SK-N-MC (cell line): ENCODE data around the gene MDFIC2.

Experiments
- EZH2 ChIP-seq: fragments of 200-600 bp; sonication (generic); IDR thresholded peaks from one replicate; pipeline ENCODE4 v1.6.1; 2017; ENCODE audit warnings: antibody characterized with exemption
- FOXP2 ChIP-seq: optimal IDR thresholded peaks from 2 replicates; pipeline ENCODE3; 2011; ENCODE audit warnings: mild to moderate bottlenecking, moderate library complexity; ENCODE audit not compliant: insufficient read depth; ENCODE audit errors: extremely low read length, control extremely low read depth
- POLR2AphosphoS5 ChIP-seq: IDR thresholded peaks from 2 replicates; pipeline ENCODE4 v1.6.1; 2012; ENCODE audit warnings: mild to moderate bottlenecking, low read depth, low read length, borderline replicate concordance

GRCh38 chr3:70180664-70181063 is 131.8 kb downstream of the MDFIC2 start:
- no peak for TF ChIP-seq FOXP2
- no peak for TF ChIP-seq POLR2AphosphoS5
- TF ChIP-seq EZH2 = no peak
